ENCODE measurements around the gene C22orf39.

The C22orf39 gene

DNA sequence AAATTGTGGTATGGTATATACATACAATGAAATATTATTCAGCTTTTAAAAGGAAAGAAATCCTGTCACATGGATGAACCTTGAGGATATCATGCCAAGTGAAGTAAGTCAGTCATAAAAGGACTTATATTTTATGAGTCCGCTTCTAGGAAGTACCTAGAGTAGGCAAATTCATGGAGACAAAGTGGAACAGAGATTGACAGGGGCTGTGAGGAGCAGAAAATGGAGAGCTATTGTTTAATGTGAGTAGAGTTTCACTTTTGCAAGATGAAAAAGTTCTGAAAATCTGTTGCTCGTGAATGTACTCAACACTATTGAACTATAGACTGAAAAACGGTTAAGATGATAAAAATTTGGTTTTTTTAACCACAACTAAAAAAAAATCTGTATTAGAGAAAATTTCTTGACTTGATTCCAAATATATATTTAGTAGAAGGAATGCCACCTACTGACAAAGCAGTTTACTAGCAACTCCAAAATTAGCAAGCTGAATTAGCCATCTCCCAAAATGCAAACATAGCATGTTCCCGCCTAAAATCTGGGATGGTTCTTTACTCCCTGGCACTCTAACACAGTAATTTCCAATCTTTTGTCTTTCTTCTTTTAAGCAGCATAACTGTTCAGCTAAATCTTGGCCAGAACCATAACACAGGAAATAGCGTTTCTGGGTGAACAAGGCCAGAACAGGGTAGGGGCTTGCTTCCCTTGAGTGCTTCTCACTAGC lies 30.0 kb upstream of the C22orf39 start:
- in situ Hi-C loops (cut with MboI; ENCODE audit: low sequenced_read_pairs): no loop called here

DNA sequence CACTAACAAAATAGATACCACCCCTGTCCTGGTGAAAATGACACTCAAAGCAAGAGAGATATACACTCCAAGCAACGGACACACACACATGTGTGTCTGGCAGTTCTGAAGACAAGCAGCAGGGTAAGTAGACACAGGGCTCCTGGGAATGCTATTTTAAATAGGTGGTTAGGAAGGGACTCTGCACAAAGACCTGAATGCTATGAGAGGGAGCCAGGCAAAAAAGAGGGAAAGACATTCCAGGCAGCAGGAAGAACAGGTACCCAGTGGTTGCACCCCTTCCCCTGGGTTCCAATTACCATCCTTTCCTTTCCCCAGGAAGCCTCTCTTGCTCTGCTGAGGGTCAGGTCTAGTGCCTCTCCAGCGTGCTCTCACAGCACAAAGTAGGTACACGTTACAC lies 28.5 kb upstream of the C22orf39 start:
- in situ Hi-C loops (cut with MboI; ENCODE audit: low sequenced_read_pairs): no loop called here

DNA sequence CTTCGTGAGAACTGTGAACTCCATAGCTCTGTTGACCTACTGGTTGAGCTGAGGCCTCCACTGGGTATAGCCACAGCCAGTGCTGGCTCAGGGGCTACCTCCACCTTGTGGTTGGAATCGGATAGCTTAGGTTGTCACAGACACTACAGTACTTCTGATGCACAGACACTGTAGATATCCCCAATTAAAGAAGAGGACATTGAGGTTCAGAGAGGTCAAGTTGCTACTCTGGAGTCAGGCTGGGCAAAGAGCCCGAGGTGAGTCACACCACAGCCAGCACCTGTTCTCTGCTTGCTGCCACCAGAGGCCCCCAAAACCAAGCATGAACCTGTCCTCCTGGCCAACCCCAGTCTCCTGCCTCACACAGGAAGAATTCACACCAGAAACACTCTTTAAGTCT lies 26.1 kb upstream of the C22orf39 start:
- in situ Hi-C loops (cut with MboI; ENCODE audit: low sequenced_read_pairs): loop anchor here (25.0 kb wide), 1 partner anchor 511 kb away; no protein-coding TSS in a partner anchor

DNA sequence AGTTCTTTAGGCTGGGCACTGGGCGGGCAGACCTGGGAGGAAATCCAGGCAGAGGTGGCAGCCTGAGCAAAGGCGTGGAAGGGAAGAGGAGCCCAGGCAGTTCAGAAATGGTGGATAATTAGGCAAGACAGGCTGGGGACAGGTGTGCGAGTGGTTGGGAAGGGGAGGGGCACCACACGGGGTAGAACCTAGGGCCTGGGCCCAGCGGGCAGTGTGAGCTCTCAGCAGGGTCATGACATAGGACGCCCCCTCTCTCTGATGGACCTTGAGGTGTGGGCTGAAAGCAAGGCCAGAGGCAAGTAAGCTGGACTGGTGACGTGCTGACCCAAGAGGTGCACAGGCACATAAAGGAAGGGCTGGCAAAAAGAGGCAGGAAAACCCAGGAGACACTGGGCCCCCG lies 24.7 kb upstream of the C22orf39 start:
- in situ Hi-C loops (cut with MboI; ENCODE audit: low sequenced_read_pairs): loop anchor here (25.0 kb wide), 1 partner anchor 510 kb away; no protein-coding TSS in a partner anchor

DNA sequence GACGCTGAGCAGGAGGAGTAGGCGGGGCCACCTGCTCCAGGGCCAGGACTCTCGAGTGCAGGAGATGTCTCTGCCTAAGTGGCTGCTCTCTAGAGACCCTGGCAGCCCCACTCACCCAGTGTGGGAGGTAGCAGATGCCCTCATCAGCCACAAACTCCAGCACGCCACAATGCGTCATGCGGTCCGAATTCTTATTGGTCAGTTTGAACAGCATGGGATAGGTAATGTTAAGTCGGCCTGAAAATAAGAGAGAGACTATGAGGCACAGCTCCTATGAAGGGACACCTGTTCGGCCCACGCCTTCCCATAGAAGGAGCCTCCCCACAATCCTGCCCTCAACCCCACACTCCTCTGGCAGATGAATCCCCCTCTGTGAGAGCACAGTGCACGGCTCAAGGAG lies 24.1 kb upstream of the C22orf39 start:
- in situ Hi-C loops (cut with MboI; ENCODE audit: low sequenced_read_pairs): loop anchor here (25.0 kb wide), 1 partner anchor 509 kb away; no protein-coding TSS in a partner anchor

DNA sequence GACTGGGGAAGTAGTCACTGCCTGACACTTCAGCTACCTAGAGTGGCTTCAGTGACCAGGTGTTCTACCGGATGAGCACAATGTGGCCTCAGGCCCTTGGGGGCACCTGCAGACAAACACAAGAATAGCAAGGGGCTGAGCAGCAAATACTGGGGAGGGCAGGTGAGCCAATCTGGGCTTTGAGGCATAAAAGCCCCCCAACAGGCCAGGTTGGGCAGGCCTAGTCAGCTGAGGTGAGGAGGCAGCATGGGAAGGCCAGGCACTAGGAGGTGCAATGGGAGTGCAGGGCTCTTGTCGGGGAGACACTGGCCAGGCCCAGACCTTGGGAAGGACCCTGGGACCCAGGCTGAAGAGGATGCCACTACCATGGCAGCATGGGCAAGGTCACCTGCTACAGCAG lies 22.5 kb upstream of the C22orf39 start:
- in situ Hi-C loops (cut with MboI; ENCODE audit: low sequenced_read_pairs): loop anchor here (25.0 kb wide), 1 partner anchor 508 kb away; no protein-coding TSS in a partner anchor

DNA sequence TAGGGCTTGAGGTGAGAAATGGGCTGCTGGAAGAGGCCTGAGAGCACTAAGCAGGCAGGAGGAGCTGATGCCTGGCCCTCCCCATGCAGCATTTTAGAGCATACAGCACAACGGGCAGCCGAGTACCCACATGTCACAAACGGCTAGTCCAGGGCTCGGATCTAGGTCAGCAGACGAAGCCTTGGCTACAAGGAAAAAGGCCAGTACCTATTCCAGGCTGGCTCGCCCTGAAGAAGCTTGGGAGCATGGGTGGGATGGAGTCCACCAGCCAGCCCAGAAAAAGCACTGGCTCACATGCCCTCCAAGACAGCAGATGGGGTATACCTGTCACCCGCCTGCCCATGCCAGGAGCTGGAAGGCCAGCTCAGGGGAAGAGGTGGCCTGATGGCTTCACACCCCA lies 21.9 kb upstream of the C22orf39 start:
- in situ Hi-C loops (cut with MboI; ENCODE audit: low sequenced_read_pairs): loop anchor here (25.0 kb wide), 1 partner anchor 507 kb away; no protein-coding TSS in a partner anchor

DNA sequence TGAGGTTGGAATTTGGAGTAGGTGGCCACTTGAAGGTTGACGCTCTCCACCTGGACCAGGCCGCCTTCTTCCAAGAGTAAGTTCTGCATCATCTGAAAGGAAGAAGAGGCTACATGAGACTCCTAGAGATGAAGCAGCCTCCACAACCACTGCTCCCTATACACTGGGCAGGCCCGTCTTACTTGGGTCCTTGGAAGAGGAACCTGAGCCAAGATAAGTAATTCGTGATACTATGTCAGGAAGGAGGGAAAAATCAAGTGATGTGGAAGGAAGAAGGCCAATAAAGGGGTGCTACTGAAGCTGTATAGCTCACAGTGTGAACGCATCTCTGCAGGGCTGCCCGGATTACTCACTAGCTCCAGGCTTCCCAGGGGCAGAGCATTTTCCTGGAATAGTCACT lies 20.4 kb upstream of the C22orf39 start:
- in situ Hi-C loops (cut with MboI; ENCODE audit: low sequenced_read_pairs): loop anchor here (25.0 kb wide), 1 partner anchor 506 kb away; no protein-coding TSS in a partner anchor

DNA sequence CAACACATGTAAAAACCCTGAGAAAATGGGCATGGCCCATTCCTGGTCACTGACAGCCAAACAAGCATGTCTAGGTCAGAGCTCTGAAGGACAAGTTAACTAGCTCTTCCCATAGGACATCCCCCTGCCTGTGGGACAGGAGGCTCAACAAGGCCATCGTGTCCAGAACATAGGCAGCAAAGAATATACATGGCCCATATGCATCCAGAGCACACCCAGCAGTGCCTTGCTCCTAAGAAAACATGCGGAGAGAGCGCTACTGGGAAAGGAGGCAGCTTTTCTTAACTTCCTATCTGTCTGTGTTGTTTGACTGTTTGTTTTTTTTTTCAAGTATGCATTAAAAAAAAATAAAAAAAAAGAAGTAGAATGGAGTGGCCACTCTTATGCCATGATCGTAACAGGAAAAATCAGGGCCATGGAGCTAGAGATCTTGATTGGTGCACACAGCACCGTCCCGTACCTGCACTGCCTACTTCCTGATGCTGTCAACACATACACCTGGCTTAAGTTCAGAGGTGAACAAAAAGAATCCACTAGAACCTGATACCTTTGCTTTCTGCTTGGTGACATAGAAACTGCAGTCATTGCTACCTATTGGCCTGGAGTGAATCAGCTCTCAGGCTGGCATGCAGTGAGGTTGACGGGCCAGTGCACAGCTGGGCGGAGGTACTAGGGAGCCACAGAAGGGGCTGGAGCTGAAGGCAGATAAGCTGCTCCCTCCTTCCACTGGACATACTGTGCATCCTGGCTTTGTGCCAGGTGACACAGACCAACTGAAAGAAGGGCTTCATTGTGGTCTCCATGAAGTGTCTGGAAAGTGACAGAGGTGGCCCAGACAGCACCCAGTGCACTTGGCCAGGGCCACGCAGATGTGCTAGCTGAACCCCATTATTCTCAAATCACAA lies 19.6 kb upstream of the C22orf39 start:
- in situ Hi-C loops (cut with MboI; ENCODE audit: low sequenced_read_pairs): loop anchor here (25.0 kb wide), 1 partner anchor 505 kb away; no protein-coding TSS in a partner anchor

DNA sequence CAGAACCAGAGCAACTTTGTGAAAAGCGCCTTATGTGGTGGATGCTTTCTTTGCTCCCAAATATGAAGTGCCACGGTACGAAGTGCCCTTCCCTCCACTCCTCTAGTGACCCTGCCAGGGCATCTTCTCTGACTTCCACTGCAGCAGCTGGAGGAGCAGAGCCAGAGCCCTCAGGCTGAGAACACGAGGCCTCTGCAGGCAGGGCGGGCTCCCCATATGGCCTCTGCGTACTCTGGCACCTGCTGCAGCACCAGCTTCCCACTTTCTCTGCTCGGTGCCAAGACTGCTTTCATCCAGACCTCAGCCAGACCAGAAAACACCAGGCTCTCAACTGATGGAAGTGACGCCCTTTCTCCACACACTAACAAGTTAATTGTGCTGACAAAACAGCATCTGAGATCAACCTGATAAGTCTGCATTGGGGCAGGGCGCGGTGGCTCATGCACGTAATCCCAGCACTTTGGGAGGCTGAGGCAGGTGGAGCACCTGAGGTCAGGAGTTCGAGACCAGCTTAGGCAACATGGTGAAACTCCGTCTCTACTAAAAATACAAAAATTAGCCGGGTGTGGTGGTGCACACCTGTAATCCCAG lies 18.7 kb upstream of the C22orf39 start:
- in situ Hi-C loops (cut with MboI; ENCODE audit: low sequenced_read_pairs): loop anchor here (25.0 kb wide), 1 partner anchor 504 kb away; no protein-coding TSS in a partner anchor

DNA sequence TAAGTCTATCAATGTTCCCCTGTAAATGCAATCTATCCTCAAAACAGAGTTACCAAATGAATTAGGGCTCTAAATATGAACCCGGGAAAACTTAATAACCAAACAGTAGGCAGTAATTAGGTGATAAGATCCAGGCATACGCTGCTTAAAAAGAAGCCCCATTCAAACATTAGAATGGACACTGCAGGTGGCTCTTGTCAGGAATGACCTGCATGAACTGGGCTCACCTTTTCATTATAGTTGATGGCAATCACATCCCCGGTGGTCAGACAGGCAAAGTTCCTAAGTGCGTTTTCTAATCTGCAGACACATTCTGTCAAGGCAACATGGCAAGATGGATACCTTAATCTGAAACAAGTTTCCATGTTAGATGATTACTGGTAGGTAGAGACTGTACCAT lies 17.5 kb upstream of the C22orf39 start:
- in situ Hi-C loops (cut with MboI; ENCODE audit: low sequenced_read_pairs): loop anchor here (25.0 kb wide), 1 partner anchor 503 kb away; no protein-coding TSS in a partner anchor

DNA sequence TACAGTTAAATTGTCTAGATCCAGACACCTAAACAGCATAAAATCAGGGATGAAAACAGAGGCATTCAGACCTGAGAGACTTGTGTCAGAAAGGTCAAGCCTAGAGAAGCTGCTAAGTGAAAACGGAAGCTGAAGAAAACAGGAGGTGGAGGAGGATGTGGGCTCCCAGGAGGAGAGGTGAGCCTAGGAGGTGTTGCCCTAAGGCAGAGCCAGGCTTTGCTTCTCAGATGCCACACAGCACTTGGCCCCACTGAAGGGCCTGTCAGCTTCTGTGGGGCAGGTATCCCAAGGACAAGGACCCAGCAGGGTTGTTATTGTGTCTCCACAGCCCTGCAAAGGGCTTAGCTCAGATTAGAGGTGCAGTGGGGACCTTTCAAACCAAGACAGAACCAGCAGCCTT lies 17.0 kb upstream of the C22orf39 start:
- in situ Hi-C loops (cut with MboI; ENCODE audit: low sequenced_read_pairs): loop anchor here (25.0 kb wide), 1 partner anchor 502 kb away; no protein-coding TSS in a partner anchor

DNA sequence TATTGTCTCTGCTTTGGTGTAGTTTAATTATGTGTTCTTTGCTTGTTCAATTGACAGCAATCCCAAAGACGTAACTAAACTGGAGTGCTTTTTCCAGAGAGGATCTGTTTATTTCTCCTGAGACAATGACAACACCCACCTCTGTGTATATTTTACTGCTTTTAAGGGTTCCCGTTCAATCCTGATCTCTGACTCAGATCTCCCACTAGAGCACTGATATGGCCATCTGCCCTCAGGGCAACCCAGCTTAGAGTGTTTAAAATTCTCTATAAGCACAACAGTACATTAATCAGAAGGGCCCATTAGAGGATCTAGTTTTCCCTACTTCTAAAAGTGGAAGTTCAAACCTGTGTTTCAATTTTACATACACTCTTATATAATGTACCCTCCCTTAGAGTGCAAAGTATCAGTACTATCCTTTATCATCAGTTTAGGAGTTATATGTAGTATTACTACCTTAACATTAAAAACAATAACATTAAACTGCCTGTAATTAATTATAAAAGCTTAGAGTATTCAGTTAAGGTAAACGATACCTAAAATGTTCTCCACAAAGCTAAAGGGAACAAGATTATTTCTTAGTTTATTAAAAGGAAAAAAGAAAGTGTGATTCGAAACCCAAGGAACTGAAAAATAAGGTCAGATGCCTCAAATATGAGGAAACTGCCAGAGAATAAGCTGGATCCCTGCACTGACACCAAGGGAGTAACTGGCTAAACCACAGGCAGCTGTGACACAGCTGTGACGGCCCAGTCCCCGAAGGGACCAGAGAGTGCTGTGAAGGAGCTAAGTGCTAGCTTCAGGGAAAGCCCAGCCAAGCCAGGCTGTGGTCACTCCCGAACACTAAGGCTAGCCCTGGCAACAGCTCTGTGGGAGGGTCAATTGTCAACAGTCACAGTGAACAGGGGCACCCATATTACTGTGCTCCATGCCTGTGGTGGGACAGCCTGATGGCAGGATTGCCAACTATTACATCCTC lies 16.3 kb upstream of the C22orf39 start:
- in situ Hi-C loops (cut with MboI; ENCODE audit: low sequenced_read_pairs): loop anchor here (25.0 kb wide), 1 partner anchor 501 kb away; no protein-coding TSS in a partner anchor

DNA sequence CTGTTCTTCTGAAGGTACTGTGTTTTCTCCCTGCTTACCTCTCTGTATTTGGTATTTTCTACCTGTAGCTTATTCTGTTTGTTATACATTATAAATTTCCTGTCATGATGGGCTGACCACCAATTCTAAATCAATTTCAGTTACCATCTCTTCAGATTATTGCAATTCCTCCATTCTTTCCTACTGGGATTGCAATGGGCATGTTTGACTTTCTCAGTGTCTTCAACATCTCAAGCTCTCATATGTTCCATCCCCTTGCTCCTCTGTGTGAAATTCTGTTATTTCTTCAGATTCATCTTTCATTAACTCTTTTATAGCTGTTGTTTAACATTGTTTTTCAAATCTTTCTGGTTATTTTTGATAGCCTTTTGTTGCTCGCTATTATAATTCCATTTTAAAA lies 15.5 kb upstream of the C22orf39 start:
- in situ Hi-C loops (cut with MboI; ENCODE audit: low sequenced_read_pairs): loop anchor here (25.0 kb wide), 1 partner anchor 501 kb away; no protein-coding TSS in a partner anchor

DNA sequence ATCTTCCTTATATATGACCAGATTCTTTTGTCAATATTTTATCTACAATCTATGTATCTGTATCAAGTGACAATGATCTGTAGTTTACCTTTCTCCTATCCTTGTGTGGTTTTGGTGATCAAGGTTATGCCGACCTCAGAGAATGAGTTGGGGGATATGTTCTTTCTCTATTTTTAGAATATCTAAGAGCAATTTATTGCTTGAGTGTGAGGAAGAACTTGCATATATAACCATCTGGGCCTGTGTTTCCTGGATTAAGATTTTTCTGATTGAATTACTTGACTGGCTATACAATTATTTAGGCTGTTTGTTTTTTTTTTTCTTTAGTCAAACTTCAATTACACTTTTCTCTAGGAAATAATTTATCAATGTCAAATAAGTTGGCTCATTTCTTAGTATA lies 14.0 kb upstream of the C22orf39 start:
- in situ Hi-C loops (cut with MboI; ENCODE audit: low sequenced_read_pairs): loop anchor here (25.0 kb wide), 1 partner anchor 499 kb away; no protein-coding TSS in a partner anchor

DNA sequence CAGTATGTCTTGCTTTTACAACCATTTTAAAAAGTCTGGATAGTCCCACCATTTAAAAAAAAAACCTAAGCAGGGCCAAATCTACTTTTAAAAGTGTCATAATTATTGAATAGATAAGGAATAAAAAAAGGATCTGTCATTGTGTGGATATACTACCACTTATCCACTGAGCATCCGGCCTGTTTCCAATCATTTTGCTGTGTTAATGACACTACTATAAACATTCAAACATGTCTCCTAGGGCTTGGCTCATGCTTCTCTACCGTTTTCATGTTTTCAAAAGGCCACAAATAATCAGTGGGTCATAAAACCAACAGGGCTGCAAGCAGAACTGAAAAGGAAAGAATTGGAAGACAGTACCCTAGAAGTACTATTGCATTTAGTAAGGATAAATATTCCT lies 12.5 kb upstream of the C22orf39 start:
- in situ Hi-C loops (cut with MboI; ENCODE audit: low sequenced_read_pairs): loop anchor here (25.0 kb wide), 1 partner anchor 498 kb away; no protein-coding TSS in a partner anchor

DNA sequence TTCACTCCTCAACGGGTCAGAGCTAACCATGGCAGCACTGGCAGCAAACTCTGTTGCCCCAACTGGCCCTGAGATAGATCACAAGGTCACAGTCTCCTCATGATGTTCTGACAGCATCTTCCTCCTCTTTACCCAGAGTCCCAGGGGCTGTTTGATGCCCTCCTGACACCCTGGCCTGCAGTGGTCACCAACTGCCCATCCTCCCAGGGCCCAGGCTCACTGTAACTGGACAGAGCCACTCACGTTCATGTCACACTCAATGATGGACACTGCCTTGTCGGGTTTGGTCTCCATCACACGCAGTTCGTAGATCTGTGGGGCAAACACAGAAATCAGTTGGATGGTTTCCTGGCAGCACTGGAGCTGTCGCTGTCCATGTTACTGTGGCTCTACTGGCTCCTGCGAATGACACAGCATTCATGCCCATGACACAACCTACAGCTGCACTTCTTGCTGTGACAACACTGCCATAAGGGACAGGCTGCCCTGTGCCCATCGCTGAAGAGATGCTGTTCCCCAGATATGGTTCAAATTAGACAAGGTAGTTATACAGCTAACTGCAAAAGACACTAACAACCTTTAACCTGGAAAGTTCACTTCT lies 10.4 kb upstream of the C22orf39 start:
- in situ Hi-C loops (cut with MboI; ENCODE audit: low sequenced_read_pairs): loop anchor here (25.0 kb wide), 1 partner anchor 496 kb away; no protein-coding TSS in a partner anchor

DNA sequence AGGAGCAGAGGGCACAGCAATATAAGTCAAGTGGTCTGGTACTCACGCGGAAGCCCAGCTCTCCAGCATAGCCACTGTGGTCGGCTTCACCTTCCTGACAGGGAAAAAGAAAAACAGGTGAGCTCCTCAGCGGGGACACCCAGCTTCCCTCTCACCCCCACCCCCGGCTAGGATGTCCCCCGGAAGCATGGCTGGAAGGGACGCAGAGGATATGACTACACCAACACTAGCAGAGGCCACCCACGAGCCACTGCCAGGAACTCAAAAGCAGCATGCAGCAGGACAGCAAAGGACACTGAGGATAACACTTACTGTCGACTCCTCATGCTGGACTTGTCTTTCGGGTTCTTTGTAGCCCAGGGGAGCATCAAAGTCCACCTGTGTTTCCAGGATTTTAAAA lies 9.0 kb upstream of the C22orf39 start:
- in situ Hi-C loops (cut with MboI; ENCODE audit: low sequenced_read_pairs): loop anchor here (25.0 kb wide), 1 partner anchor 494 kb away; no protein-coding TSS in a partner anchor
